HG03460 (cell line): ENCODE measurements around the gene MYBBP1A.

Source experiments
- ATAC-seq: cut with Tn5 transposase; IDR thresholded peaks from one replicate; pipeline ENCODE4 v1.9.1; 2021; ENCODE audit not compliant: unreplicated experiment

MYBBP1A gene

GRCh38 chr17:4549781-4550533, 5.2 kb downstream of the MYBBP1A start:
- ATAC-seq, result no peak

GRCh38 chr17:4548721-4549531, 6.3 kb downstream of the MYBBP1A start:
- ATAC-seq, result no peak

GRCh38 chr17:4548061-4548461, 7.1 kb downstream of the MYBBP1A start:
- no peak for ATAC-seq

GRCh38 chr17:4547118-4547906, 7.9 kb downstream of the MYBBP1A start:
- ATAC-seq, result no peak

GRCh38 chr17:4545217-4545951, 9.8 kb downstream of the MYBBP1A start:
- no peak for ATAC-seq

- ATAC-seq, result no peak
These were observed 10.3 kb downstream of the MYBBP1A start for GRCh38 chr17:4544951-4545216.

- ATAC-seq, result no peak
These were observed 10.8 kb downstream of the MYBBP1A start for GRCh38 chr17:4544135-4544950.

- ATAC-seq, result no peak
These were observed 11.6 kb downstream of the MYBBP1A start for GRCh38 chr17:4543557-4544026.

GRCh38 chr17:4542726-4543191, 12.4 kb downstream of the MYBBP1A start:
- ATAC-seq, result no peak

GRCh38 chr17:4542003-4542725, 13.0 kb downstream of the MYBBP1A start:
- no peak for ATAC-seq

GRCh38 chr17:4541328-4542002, 13.7 kb downstream of the MYBBP1A start:
- ATAC-seq, result no peak

- no peak for ATAC-seq
These were observed 14.4 kb downstream of the MYBBP1A start for GRCh38 chr17:4540687-4541327.

GRCh38 chr17:4540224-4540651, 14.9 kb downstream of the MYBBP1A start:
- no peak for ATAC-seq

- no peak for ATAC-seq
These were observed 15.5 kb downstream of the MYBBP1A start for GRCh38 chr17:4539576-4540223.

GRCh38 chr17:4539025-4539424, 16.2 kb downstream of the MYBBP1A start:
- no peak for ATAC-seq

- no peak for ATAC-seq
These were observed 16.8 kb downstream of the MYBBP1A start for GRCh38 chr17:4538236-4539002.
